ENCODE data around the gene HNRNPA3.
"Not testable (repeated sequence)": the region's sequence is repeated elsewhere in the genome, so short reads cannot be mapped to it uniquely, and the experiment has no call there.

Gene HNRNPA3

DNA sequence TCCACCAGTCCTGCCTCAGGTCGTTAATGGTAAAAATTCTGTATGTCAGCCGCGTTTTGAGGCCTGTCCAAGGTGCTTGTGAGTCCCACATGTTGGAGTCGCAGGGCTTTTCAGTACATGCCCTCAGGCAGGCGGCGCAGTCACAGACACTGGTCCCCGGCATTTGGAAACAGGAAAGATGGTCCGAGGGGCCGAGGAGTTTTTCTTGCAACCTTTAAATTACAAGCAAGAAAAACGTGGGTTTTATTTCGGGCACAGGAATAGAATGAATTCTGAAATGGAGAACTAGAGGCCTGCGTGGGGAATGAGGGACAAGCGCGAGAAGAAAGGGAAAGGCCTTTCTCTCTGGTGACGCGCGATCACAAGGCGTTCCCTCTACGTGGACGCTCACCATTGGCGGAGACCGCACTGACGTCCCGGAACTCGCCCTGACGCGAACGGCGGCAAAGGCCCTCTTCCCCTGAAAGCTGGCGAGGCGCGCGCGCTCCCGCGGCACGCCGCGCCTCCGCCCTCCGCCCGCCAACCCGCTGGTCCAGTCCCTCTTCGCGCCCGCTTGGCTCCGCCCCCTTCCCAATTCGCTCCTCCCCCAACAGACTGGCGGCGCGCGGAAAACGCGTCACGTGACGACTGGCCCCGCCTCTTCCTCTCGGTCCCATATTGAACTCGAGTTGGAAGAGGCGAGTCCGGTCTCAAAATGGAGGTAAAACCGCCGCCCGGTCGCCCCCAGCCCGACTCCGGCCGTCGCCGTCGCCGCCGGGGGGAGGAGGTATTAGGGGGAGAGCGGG, at the start of gene HNRNPA3:
TSS of gene HNRNPA3 (plus strand) at position 689 of the 785 bp plus-strand sequence. CDS start at position 695, 6 bp downstream.
- peak; percentile 98 for DNase-seq (ENCODE audit: low read depth)

- DNase-seq (ENCODE audit: low read depth): no peak
These were observed 48.5 kb upstream of the HNRNPA3 start for GRCh38 chr2:177164131-177164530.

- peak; percentile 65 for DNase-seq (ENCODE audit: low read depth)
These were observed 48.0 kb upstream of the HNRNPA3 start for GRCh38 chr2:177164584-177165052.

DNA sequence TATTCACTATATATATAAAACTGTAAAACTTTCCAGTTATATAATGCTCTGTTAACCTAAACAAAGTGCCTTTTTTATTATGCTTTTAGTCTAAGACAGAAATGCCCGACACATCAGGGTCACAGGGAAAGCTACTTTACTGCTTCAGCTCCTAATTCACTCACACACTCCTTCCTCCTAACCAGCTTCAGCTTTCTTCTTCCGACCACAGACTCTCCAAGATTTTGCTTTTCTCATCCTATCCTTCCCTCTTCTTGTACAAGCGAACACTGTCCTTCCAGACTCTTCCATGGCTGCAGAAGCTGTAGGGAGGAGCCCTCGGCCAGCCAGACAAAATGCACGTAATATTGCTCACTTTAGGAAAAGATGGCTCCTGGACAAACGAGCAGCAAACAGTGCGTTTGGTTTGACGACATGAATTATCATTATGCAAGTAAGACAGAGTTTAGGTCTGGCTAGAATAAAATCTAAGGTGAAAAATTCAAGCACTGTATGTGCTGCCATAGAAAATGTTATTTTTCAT, 47.5 kb upstream of the HNRNPA3 start:
- DNase-seq (ENCODE audit: low read depth): peak; percentile 48

DNA sequence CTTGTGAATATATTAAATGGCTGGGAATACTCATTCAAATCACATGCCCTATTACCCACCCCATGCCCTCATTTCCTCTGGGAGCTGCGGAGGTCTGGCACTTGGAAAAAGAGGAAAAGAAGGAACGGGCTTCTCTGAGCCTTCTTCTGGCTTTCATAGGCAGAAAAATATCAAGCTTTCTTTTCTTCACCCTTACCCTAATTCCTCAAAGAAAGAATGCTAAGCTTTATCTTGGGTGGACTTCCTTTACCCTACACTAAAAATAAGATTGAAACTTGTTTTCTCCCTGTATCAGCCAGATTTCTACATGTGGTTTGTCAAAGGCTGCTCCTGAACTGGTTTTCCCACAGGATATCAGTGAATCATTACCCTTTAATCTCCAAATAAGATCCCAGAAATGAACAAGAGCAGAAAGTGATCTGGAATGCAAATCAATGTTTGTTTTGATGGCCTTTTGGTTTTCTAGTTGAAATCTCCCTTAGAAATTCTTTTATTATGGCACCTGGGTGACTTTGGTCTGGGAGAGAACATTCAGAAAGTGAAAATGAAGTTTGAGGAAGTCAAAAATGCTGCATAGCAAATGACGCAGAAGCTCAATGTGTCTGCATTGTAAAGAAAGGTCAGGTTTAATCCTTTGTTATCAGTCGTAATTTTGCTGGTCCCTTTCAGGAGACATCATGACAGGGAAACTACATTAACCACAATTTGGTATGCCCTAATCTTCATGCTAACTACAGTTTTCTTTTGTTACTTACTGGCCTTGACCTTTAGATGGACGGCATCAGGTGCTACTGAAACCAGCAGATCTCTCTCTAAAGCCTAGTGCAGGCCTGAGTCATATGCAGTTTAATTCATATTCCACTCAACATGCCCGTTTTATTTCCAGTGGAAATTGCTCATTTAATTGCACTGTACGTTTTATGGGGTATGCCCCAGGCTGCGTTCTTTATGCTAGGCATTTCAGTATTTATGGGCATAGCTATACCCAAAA, 46.6 kb upstream of the HNRNPA3 start:
- peak; percentile 80 for DNase-seq (ENCODE audit: low read depth)

- DNase-seq (ENCODE audit: low read depth): no peak
These were observed 42.6 kb upstream of the HNRNPA3 start for GRCh38 chr2:177169810-177170514.

DNA sequence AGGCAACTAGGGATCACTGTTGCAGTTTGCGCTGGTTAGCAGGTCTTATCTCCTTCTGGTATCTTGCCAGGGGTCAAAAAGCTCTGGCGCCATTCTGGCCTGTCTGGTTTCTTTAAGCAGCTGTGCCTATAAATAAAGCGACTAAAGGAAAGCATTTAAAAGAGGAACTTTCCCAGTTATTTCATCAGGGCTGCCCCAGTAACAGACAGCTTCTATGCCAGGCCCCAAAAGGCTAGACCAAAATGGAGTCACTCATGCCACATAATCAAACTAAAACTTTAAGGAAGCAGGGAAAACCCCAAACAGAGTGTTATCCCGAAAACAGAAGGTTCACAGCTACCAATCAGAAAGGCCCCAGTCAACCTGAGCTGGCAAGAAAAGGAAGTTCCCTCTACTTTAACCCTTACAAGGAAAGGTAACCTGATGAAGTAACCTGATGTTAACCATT, 41.2 kb upstream of the HNRNPA3 start:
- DNase-seq (ENCODE audit: low read depth): peak; percentile 63

- DNase-seq (ENCODE audit: low read depth): peak; percentile 71
These were observed 40.3 kb upstream of the HNRNPA3 start for GRCh38 chr2:177172034-177172880.

DNA sequence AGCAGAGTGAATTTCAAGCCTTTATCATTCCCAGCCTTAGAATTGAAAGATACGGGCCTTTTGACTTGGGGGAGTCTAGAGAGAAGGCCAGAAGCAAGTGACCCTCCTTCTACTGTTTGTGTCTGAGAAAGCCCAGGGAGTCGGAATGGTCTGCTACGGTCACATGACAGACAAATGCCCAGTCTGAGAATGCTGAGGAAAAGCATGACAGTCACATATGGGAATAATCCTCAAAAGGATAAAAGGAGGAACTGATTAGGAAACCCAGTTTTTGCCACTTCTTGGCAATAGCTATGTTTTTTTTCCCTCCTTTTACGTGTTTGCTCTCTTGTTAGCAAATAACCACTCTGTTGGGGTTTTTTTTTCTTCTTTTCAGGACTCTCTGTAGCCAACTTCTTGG, 38.1 kb upstream of the HNRNPA3 start:
- no peak for DNase-seq (ENCODE audit: low read depth)

DNA sequence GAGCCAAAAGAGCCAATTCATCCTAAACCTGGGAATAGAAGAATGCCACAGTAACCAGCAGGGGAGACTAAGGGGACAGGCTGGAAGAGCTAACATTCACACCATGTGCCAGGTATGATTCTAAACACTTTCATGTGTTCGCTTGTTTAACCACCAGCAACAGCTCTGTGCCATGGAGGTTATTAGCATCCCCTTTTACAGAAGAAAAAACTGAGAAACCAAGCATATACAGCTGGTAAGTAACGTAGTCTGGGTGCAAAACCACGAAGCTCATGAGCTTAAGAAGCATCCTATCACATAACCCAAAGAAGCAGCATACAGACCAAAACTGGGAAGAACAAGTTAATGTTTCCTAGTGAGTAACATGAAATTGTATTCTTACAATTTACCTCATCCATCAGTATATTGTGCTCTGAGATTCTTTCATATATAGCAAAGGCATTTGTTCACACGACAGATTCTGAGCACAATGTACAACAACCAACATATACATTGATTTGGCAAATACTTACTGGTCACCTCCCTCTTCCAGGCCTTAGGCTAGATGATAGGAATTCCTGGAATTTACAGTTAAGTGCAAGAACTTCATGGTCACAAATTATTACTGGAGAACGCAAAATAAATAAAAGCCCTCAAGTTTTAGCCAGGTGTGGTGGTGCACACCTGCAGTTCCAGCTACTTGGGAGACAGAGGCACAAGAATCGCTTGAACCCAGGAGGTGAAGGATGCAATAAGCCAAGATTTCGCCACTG, 36.5 kb upstream of the HNRNPA3 start:
- no peak for DNase-seq (ENCODE audit: low read depth)

- DNase-seq (ENCODE audit: low read depth): no peak
These were observed 33.8 kb upstream of the HNRNPA3 start for GRCh38 chr2:177178797-177179196.

- DNase-seq (ENCODE audit: low read depth): no peak
These were observed 33.4 kb upstream of the HNRNPA3 start for GRCh38 chr2:177179227-177179626.

DNA sequence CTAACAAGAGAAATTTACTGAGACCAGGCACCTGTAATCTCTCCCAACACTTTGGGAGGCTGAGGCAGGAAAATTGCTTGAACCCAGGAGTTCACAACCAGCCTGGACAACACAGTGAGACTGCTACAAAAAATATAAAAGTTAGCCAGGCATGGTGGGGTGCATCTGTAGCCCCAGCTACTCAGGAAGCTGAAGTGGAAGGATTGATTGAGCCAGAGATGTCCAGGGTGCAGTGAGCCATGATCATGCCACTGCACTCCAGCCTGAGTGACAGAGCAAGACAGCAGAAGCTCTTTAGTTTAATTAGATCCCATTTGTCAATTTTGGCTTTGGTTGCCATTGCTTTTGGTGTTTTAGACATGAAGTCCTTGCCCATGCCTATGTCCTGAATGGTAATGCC, 32.9 kb upstream of the HNRNPA3 start:
- not testable (repeated sequence) for DNase-seq (ENCODE audit: low read depth)

GRCh38 chr2:177180269-177181000, 32.2 kb upstream of the HNRNPA3 start:
- no peak for DNase-seq (ENCODE audit: low read depth)

- DNase-seq (ENCODE audit: low read depth): peak; percentile 53
These were observed 28.7 kb upstream of the HNRNPA3 start for GRCh38 chr2:177183860-177184259.

GRCh38 chr2:177184606-177185005, 28.0 kb upstream of the HNRNPA3 start:
- DNase-seq (ENCODE audit: low read depth): no peak

GRCh38 chr2:177186038-177186437, 26.6 kb upstream of the HNRNPA3 start:
- DNase-seq (ENCODE audit: low read depth): not testable (repeated sequence)

- no peak for DNase-seq (ENCODE audit: low read depth)
These were observed 24.8 kb upstream of the HNRNPA3 start for GRCh38 chr2:177187631-177188312.
